T-helper 1 cell treated with Interleukin-12 subunit alpha and Interleukin-12 subunit beta and Interleukin-4 antibody, amounts not matched to agents 30 ng/mL and 1 ng/mL, for 36 hours (primary cell): ENCODE measurements around the gene FBXO42. TPM values are rescaled to one million over a fixed set of nuclear protein-coding genes. Genes with fewer than 3 reads are reported as not detected.

ENCODE experiments used
- intact Hi-C: fragments of 100-400 bp; cut with micrococcal nuclease; formaldehyde crosslinking; loops from one replicate; pipeline ENCODE4 v1.15.1; 2024
- total RNA-seq: library from RNA; stranded (reverse); gene quantifications from 2 replicates; pipeline ENCODE4 v1.2.3, GENCODE V29; 2022

FBXO42 gene
- total RNA-seq, 1 donor from 2014 or later, result 20.1 TPM

- intact Hi-C loops, result loop anchor here (1.0 to 2.0 kb wide), 7 partner anchors 45 to 697 kb away; partner anchors contain the start of genes CASP9, DDI2, NECAP2 and ZBTB17
Observed at GRCh38 chr1:16207318-16208269, 144.7 kb downstream of the FBXO42 start.

- intact Hi-C loops, result loop anchor here (1.0 to 2.0 kb wide), 13 partner anchors 11 to 698 kb away; partner anchors contain the start of genes CASP9, CPLANE2, DDI2 and FBXO42
Observed at GRCh38 chr1:16206547-16207317, 145.5 kb downstream of the FBXO42 start.

DNA sequence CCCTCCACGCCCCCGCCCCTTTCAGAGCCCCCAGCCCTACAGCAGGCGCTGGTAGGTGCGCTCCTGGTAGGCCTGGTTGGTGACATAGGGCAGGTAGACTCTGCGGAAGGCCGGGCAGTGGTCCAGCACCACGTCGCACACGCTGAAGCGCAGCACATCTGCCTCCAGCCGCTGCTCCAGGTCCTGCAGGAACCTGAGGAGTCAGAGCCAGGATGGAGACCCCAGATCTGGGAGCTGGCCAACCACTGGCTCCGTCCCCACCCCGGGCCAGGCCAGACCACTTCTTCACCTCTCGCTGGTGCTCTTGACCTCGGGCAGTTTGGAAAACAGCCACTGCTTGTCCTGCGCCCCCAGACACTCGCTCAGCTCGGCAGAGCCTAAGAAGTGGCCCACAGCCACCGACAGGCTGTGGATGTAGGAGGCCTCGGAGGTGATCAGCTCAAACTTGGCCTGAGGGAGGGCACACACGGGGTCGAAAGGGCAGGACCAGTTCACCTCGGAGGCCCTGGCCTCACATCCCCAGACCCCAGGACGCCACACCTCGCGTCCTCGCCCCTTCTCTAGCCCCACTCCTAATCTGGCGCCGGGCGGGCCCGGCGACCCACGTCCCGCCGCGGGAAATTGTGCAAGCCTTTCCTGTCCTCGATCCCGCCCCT lies 146.3 kb downstream of the FBXO42 start:
- intact Hi-C loops, result loop anchor here (1.0 to 2.0 kb wide), 13 partner anchors 11 to 699 kb away; partner anchors contain the start of genes CPLANE2, DDI2, FBXO42 and NECAP2

DNA sequence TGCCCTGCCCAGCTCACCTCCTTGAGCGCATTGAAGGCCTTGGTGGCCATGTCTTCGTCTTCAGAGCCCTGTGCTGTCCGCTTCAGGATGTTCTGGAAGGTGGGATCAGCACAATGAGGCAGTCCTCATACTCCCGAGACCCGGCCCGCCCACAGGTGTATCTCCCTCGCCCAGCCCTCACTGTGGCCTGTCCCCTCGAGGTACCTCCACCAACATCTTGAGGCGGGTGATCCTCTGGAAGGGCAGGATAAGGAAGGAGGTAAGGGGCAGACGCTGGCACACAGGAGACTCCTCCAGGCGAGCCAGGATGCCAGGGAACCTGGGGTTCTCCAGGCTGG lies 147.0 kb downstream of the FBXO42 start:
- intact Hi-C loops, result loop anchor here (1.0 kb wide), 1 partner anchor 158 kb away; no protein-coding TSS in a partner anchor

DNA sequence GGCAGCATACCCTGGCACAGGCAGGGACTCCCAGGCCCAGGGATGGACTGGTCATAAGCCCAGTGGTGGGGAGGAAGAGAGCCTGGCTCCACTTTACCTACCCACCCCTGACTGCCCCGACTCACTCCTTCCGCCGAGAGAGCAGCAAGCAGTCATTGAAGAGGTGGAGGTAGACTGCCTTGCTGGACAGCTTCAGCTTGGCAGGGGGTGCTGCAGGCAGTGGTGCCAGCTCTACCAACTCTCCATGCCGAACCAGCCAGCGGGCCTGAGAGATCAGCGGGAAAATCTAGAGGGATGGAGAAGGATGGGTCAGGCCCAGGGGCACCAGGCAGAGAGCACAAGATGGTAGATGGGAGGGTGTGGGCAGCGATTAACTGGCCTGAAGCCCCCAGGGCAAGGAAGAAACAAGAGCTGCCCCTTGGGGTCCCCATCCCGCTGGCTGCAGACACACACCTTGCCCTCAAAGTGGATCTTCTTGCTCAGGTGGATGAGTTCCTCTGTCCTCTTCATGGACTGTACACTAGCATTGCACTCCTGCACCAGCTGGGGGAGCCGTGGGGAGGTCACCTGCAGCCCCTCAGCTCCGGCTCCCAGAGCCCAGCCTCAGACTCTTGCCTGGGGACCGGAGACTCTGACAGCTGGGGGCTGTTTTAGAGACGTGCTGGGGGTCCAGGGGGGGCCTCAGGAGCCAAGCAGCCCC lies 147.5 kb downstream of the FBXO42 start:
- intact Hi-C loops, result loop anchor here (1.0 kb wide), 1 partner anchor 159 kb away; no protein-coding TSS in a partner anchor

DNA sequence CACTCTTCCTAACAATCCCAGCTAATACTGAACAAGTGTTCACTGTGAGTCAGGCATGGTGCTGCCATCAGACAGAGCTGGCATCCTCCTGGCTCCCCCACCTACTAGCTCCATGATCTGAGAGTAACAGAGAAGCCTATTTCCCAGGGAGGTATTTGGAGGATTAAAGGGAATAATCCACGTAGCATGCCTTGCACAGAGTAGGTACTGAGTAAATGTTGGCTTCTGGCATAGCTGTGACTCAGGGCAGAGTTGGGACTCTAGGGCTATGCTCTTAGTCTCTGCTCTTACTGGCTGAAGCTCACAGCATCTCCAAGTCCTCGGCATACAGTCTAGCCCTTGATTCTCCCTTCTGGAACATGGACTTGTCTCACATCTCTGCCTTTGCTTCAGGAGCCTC lies 148.1 kb downstream of the FBXO42 start:
- intact Hi-C loops, result no loop called here

DNA sequence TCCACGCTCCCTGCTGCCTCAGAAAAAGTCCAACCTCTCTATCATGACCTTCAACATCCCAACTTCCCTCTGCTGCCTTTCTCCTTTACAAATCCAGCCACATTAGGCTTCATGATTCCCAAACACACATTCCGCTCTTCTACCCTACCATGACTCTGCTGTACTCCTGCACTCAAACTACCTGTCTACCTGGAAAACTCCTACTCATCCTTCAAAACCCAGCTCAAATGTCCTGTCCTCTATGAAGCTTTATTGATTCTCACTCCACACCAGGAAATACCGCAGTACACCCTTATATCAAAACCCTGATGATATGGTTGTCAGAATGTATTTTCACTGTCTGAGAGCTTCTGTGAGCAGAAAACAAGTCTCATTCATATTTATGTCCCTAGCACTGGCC lies 148.7 kb downstream of the FBXO42 start:
- intact Hi-C loops, result no loop called here

DNA sequence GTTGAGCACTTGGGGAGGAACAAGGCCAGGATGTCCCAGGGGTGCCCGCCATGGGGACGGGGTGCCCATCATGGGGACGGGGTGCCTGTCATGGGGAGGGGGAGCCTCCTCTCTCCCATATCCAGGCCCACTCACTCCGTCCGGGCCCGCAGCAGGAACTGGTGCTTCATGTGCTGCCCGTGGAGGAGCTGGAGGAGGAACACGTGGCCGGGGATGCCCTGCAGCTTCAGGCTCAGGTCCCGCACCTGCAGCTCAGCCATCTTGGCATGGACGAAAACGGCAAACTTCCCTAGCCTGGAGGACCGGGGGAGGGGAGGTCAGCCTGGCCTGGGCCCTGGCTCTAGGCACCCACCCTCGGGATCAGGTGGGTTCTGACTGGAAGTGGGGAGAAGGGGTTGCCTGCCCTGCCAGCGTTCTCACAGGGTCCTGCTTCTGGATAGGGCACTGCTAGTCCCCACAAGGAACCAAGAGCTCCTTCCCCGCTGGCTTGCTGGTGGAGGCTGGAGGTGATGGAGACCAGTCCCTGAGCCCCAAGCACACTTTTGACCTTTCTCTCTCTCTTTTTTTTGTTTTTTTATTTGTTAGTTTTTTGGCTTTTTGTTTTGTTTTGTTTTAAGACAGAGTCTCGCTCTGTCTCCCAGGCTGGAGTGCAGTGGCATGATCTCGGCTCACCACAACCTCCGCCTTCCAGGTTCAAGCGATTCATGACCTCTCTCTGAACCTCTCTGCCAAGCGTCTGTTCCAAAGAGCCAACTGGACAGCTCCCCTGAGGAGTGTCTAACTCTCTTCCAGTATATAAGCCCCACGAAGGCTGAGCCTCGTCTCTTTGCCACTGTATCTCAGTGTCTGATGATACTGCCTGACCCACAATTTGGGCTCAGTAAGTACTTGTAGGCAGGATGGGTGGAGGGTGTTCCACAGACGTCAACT lies 149.7 kb downstream of the FBXO42 start:
- intact Hi-C loops, result no loop called here

- intact Hi-C loops, result no loop called here
Observed at GRCh38 chr1:16199700-16200099, 152.6 kb downstream of the FBXO42 start.

GRCh38 chr1:16199157-16199501 lies 153.2 kb downstream of the FBXO42 start:
- intact Hi-C loops, result no loop called here

GRCh38 chr1:16198444-16199156 lies 153.7 kb downstream of the FBXO42 start:
- intact Hi-C loops, result no loop called here

DNA sequence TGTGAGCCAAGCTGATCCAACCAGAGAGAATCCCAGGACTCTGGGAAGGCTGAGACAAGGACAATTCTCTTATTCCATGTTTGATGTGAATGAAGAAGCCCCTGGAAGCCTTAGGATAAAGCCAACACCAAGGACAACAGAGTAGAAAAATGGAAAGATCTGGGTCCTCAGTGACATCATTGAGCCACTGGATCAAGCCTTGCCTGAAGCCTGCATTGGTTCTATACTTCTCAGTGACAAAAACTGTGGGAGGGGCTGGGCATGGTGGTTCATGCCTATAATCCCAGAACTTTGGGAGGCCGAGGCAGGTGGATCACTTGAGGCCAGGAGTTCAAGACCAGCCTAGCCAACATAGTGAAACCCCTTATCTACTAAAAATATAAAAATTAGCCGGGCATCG lies 155.4 kb downstream of the FBXO42 start:
- intact Hi-C loops, result no loop called here

Other genes with a start within 250 kb of the FBXO42 start
- not detected in 2 replicates for gene EPHA2, start 196.4 kb downstream of the FBXO42 start, total RNA-seq
- gene ARHGEF19, start 139.8 kb downstream of the FBXO42 start, total RNA-seq, result 8.2 and 10.7 TPM in 2 replicates
- 6.1 and 6.4 TPM in 2 replicates for gene CPLANE2, start 115.3 kb downstream of the FBXO42 start, total RNA-seq
- 179 and 189 TPM in 2 replicates for gene SZRD1, start 14.8 kb upstream of the FBXO42 start, total RNA-seq
- gene SPATA21, start 84.9 kb upstream of the FBXO42 start, total RNA-seq, result 0.12 TPM in 1 of 2 replicates, not detected in the other
- gene NECAP2, start 88.2 kb upstream of the FBXO42 start, total RNA-seq, result 150 and 154 TPM in 2 replicates
- 2,156 and 2,251 TPM in 2 replicates for gene RNU1-1, start 161.8 kb upstream of the FBXO42 start, total RNA-seq